Measurements from ENCODE around the gene ARHGAP25.

Gene ARHGAP25

DNA sequence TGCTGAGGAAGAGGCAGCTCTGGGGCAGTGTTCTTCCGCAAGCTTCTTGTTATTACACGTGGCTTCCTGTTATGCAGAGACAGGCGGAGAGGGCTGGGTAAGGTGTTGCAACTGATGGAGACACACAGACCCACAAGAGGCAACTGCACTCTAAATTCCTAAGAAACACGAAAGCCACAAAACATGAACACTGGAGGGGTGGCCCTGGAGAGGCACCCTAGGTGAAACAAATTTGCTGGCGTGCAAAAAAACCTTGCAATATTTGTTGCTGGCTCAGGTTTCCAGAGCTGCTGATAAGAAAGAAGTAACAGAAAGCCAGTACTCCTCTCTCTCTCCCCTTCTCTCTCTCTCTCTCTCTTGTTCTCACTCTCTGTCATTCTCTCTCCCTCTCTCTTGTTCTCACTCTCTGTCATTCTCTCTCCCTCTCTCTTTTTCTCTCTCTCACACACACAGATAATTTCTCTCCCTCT, 31.8 kb downstream of the ARHGAP25 start:
- no peak for DNase-seq (ENCODE audit: low read depth in 2 of 2)

- DNase-seq (ENCODE audit: low read depth in 2 of 2), result no peak
Measured at GRCh38 chr2:68767031-68767961, 32.7 kb downstream of the ARHGAP25 start.

- no peak for DNase-seq (ENCODE audit: low read depth in 2 of 2)
Measured at GRCh38 chr2:68767996-68768395, 33.4 kb downstream of the ARHGAP25 start.

- DNase-seq (ENCODE audit: low read depth in 2 of 2), result no peak
Measured at GRCh38 chr2:68768461-68768860, 33.9 kb downstream of the ARHGAP25 start.

- no peak for DNase-seq (ENCODE audit: low read depth in 2 of 2)
Measured at GRCh38 chr2:68768951-68769350, 34.3 kb downstream of the ARHGAP25 start.

DNA sequence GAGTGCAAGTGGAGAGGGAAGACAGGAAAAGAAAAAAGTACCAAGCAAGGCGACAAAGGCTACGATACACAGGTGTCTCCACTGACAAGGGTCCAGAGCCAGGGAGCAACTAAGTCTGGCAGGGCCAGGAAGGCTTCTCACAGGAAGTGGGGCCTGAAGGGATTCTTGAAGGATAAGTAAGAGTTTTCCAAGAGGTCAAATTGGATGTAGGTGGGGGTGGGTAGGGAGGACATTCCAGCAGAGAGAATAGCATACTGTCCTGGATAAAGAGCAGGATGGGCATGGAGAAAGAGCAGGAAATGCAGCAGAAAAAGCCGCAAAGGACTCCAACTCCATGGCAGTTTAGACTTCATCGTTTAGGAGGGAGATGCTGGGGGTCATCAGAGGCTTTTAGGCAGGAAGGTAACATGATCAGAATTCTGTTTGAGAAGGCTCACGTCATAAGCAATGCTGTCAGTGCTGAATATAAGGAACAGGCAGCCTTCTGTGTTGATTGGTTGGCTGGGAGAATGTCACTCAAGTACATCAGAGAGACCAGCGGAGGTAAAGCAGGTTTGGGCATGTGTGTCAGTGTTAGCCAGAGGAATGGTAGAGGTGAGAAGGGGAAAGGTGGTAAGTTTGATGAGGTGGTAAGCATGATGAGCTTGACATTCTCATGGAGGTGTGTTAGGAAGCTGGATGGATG, 35.1 kb downstream of the ARHGAP25 start:
- DNase-seq (ENCODE audit: low read depth in 2 of 2), result no peak

- DNase-seq (ENCODE audit: low read depth in 2 of 2), result no peak
Measured at GRCh38 chr2:68770271-68771111, 35.9 kb downstream of the ARHGAP25 start.

DNA sequence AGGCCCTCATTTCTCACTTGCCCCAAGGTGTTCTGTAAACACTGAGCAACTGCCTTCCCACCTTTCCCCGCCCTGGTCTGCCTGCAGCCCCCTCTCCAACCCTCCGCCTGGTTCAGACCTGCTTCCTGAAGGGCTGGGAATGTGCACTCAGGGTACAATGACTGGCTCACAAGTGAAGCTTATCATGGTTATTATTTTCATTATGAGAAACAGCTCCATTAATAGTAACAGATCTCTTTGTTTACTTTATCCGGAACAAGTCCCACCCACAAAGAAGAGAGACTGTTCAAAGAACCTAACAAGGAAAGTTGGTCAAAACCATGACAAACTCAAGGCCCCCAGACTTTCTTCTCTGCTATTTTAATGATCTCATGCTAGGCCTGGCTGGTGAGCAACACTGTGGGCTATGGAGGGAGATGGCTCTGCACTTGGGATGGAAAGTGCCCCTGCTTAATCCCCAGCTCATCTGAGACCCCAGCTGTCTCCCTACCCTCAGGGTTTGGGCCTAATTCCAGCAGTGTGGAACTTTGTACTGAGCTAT, 36.7 kb downstream of the ARHGAP25 start:
- no peak for DNase-seq (ENCODE audit: low read depth in 2 of 2)

DNA sequence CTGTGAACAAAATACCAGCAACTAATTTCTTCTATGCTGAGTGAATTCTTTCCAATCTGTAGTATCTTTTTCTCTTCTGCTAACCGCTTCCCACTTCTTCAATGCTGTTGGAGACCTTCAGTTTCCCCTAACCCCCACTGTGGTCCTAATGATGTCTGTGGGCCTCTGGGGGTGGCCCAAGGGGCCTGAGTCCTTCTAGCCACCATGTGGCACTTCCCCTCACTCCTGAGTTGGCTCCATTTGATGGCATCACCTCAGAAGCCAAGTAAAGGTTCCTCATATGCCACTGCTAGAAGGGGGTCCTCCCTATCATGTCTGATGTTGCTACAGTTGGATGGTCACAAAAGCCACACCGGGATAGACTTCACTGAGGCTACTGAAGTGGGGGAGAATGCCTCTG, 37.5 kb downstream of the ARHGAP25 start:
- DNase-seq (ENCODE audit: low read depth in 2 of 2), result no peak

DNA sequence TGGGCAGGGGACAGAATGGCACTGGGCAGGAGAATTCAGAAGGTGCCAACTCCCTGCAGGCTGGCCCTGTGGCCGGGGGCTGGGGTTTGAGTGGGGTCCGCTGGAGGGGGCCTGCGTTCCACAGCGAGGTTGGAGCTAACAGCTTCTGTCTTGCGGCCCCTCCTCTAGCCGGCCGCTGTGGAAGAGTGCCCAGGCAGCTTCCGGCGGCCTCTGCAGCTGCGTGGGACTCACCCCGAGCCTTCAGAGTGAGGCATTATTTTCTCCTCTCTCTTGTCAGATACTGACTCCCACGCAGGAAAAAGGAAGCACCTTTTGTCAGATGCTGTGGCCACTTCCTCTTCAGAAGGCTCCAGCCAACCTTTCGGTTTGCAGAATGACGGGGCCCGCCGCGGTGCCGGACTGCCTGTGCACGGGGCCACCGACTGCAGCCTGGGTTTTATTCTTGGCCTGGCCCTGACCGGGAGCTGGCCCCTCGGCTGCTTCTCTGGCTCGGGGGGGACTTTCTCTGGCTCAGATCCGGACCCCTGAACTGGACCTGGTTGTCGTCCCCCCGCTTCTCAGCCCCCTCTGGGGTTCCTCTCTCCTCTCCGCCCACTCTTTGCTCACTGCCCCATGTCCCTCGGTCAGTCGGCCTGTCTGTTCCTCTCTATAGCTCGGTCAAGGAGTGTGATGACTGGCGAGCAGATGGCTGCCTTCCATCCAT, 40.1 kb downstream of the ARHGAP25 start:
- DNase-seq (ENCODE audit: low read depth in 2 of 2), result no peak

DNA sequence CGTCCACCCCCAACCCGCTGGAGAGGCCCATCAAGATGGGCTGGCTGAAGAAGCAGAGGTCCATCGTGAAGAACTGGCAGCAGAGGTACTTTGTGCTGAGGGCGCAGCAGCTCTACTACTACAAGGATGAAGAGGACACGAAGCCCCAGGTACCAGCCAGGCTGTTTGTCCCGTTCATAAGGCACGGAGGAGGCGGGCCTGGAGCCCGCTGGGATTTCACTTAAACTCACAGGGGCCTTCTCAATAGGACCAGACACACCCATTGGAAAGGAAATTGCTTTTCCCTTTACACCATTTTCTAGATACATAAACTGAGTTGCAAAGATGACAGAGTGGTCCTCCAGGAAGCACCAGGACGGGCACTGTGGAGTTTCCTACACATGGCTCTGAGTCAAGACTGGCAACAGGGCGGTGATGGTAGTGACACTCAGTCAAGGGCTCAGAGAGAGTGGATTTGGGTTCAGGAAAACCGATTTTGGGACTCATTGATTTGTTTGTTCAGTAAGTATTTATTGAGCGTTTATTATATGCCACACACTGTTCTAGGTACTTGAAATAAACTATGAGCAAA, 40.7 kb downstream of the ARHGAP25 start:
- DNase-seq (ENCODE audit: low read depth in 2 of 2), result no peak

- DNase-seq (ENCODE audit: low read depth in 2 of 2), result no peak
Measured at GRCh38 chr2:68776124-68776523, 41.5 kb downstream of the ARHGAP25 start.

- no peak for DNase-seq (ENCODE audit: low read depth in 2 of 2)
Measured at GRCh38 chr2:68779595-68779994, 45.0 kb downstream of the ARHGAP25 start.

DNA sequence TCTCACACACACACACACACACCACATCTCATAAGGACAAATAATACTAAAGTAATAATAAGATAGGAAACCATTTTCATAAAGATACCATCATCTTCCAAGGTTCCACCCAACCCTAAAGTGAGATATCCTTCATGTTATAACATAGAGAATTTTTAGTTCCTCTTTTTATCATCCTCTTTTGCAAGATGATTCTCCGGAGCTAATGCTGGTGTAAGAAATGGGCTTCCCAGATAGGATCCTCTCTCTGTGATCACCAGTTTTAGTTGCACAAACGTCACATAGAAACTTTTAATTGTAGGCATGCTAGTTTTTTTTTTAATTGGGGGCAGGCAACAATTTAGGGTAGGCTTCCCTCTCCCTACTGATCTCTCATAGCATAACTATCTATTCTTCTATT, 49.6 kb downstream of the ARHGAP25 start:
- DNase-seq (ENCODE audit: low read depth in 2 of 2), result no peak

- DNase-seq (ENCODE audit: low read depth in 2 of 2), result no peak
Measured at GRCh38 chr2:68784915-68785314, 50.3 kb downstream of the ARHGAP25 start.

DNA sequence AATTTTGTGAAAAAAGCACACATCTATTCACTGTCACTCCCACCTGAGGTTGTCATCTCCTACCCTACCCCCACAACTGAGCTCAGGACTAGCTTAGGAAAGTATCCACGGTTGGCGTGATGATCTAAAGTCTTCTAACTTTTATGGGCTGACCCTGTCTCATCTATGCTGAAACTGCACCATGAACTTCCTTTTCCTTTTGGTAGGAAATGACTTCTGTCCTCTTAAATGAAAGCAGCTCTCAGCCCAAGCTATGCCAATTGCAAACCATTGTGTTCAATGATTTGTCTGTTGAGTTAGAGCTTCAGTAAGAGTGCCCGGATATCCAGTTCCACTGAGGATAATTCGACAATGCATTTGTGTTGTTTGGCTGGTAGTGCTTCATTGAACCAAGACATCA, 52.7 kb downstream of the ARHGAP25 start:
- no peak for DNase-seq (ENCODE audit: low read depth in 2 of 2)

- DNase-seq (ENCODE audit: low read depth in 2 of 2), result no peak
Measured at GRCh38 chr2:68789603-68790002, 55.0 kb downstream of the ARHGAP25 start.

GRCh38 chr2:68790600-68790999, 56.0 kb downstream of the ARHGAP25 start:
- no peak for DNase-seq (ENCODE audit: low read depth in 2 of 2)

- no peak for DNase-seq (ENCODE audit: low read depth in 2 of 2)
Measured at GRCh38 chr2:68791914-68792313, 57.3 kb downstream of the ARHGAP25 start.

- no peak for DNase-seq (ENCODE audit: low read depth in 2 of 2)
Measured at GRCh38 chr2:68792751-68793150, 58.1 kb downstream of the ARHGAP25 start.
